DND-41 (cell line): ENCODE data around the gene GSN.

Experiments
- ATAC-seq: fragments of 200-7000 bp; cut with Tn5 transposase; 3 replicates; pipeline ENCODE4 v1.9.1; 2021; ENCODE audit warnings: low read depth; ENCODE audit not compliant: insufficient read depth
- DNase-seq: peaks from one replicate; pipeline ENCODE4 v3.0.0-alpha.2; 2020
- H2AFZ ChIP-seq: 2 replicates; pipeline ENCODE4 v1.6.0; 2012; ENCODE audit warnings: low read depth, low read length
- H3K27ac ChIP-seq: 2 replicates; pipeline ENCODE4 v1.5.1; 2012; ENCODE audit warnings: low read length, inconsistent platforms
- H3K27me3 ChIP-seq: fragments of 200-600 bp; sonication (generic); 2 replicates; pipeline ENCODE4 v1.6.0; 2012; ENCODE audit warnings: low read length, mild to moderate bottlenecking, inconsistent platforms; ENCODE audit not compliant: insufficient read depth, poor library complexity
- H3K36me3 ChIP-seq: 2 replicates; pipeline ENCODE4 v1.5.1; 2012; ENCODE audit warnings: low read length, inconsistent platforms; ENCODE audit not compliant: insufficient read depth
- H3K4me1 ChIP-seq: 2 replicates; pipeline ENCODE4 v1.5.1; 2012; ENCODE audit warnings: mild to moderate bottlenecking, low read length; ENCODE audit not compliant: insufficient read depth
- H3K4me2 ChIP-seq: 2 replicates; pipeline ENCODE4 v1.6.0; 2012; ENCODE audit warnings: mild to moderate bottlenecking, moderate library complexity, low read length, inconsistent platforms; ENCODE audit not compliant: insufficient read depth
- H3K4me3 ChIP-seq, 2 experiments: fragments of 200-600 bp in 1 of 2; shearing (Covaris generic) in 1 of 2; 2 replicates each; pipeline ENCODE4 v1.5.1; 2012 to 2016; ENCODE audit warnings: inconsistent platforms in 2 of 2, low read length in 2 of 2, mild to moderate bottlenecking in 2 of 2, low read depth in 1 of 2, moderate library complexity in 1 of 2
- H3K79me2 ChIP-seq: 2 replicates; pipeline ENCODE4 v1.6.0; 2012; ENCODE audit warnings: low read length, inconsistent platforms; ENCODE audit not compliant: insufficient read depth
- H3K9ac ChIP-seq: 2 replicates; pipeline ENCODE4 v1.6.0; 2012; ENCODE audit warnings: low read depth, mild to moderate bottlenecking, inconsistent platforms, low read length, moderate library complexity
- H3K9me3 ChIP-seq: 2 replicates; pipeline ENCODE4 v1.5.1; 2012; ENCODE audit warnings: low read length, moderate library complexity, mild to moderate bottlenecking, inconsistent platforms; ENCODE audit not compliant: insufficient read depth, severe bottlenecking
- H4K20me1 ChIP-seq: 2 replicates; pipeline ENCODE4 v1.6.0; 2012; ENCODE audit warnings: low read length; ENCODE audit not compliant: insufficient read depth
- EZH2 ChIP-seq: IDR thresholded peaks from 3 replicates; pipeline ENCODE4 v1.6.1; 2012; ENCODE audit warnings: borderline replicate concordance, low read depth, mild to moderate bottlenecking, moderate library complexity, low read length, inconsistent platforms; ENCODE audit not compliant: severe bottlenecking
- TF ChIP-seq, protein P1 (sequence below): IDR thresholded peaks from 2 replicates; pipeline ENCODE4 v1.5.1; 2012; ENCODE audit warnings: borderline replicate concordance, low read length, moderate library complexity, mild to moderate bottlenecking; ENCODE audit not compliant: poor library complexity, severe bottlenecking; ENCODE audit errors: extremely low read depth

The GSN gene

DNA sequence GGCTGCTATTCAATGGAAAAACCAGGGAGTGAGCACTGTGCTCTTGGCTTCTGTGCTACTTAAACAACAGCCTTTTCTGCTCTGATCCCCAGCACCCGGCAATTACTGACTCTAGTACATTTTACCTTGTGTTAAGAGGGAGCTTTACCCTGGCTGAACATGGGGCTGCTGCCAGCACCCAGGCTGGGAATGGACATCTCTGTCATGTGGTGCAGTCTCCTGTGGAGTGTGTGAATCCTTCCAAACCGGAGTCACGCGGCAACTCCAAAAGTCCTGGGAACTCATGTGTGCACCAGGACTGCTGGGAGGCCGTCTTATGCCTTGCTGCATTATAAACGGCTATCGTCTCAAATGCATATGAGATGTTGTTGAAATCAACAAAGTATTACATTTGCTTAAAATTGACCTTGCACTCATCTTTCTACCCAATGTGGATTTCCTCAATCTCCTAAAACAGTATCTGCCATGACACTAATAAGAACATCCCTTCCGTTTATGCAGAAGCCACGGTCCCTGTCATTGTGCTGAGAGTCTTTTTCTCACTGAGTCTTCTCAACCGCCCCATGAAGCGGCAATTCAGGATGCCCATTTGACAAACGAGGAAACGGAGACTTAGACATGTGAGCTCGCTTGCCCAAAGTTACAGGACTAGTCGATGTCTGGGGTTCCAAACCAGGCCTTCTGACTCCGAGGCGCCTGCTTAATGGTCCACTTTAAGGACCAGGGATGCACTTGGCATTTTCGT is 884 bp upstream of the GSN start:
- no peaks in the 10 kb centered on the region for H4K20me1 ChIP-seq
- H3K4me1 ChIP-seq, result no peaks in the 10 kb centered on the region
- no peaks in the 10 kb centered on the region for H3K79me2 ChIP-seq
- H3K9ac ChIP-seq, result no peak overlapping the region
- no peaks in the 10 kb centered on the region for H3K36me3 ChIP-seq
- no peak for TF ChIP-seq EZH2
- TF ChIP-seq, protein P1, sequence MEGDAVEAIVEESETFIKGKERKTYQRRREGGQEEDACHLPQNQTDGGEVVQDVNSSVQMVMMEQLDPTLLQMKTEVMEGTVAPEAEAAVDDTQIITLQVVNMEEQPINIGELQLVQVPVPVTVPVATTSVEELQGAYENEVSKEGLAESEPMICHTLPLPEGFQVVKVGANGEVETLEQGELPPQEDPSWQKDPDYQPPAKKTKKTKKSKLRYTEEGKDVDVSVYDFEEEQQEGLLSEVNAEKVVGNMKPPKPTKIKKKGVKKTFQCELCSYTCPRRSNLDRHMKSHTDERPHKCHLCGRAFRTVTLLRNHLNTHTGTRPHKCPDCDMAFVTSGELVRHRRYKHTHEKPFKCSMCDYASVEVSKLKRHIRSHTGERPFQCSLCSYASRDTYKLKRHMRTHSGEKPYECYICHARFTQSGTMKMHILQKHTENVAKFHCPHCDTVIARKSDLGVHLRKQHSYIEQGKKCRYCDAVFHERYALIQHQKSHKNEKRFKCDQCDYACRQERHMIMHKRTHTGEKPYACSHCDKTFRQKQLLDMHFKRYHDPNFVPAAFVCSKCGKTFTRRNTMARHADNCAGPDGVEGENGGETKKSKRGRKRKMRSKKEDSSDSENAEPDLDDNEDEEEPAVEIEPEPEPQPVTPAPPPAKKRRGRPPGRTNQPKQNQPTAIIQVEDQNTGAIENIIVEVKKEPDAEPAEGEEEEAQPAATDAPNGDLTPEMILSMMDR, result no peak
- H2AFZ ChIP-seq, result no peak overlapping the region
- H3K4me2 ChIP-seq, result no peak overlapping the region
- H3K4me3 ChIP-seq, result no peak overlapping the region
- peaks cover 15% of the 10 kb centered on the region for H3K27me3 ChIP-seq
- DNase-seq (no peak), ATAC-seq (no peak)
- no peak overlapping the region for H3K27ac ChIP-seq
- no peaks in the 10 kb centered on the region for H3K9me3 ChIP-seq

- no peaks in the 10 kb centered on the region for H3K4me1 ChIP-seq
- H3K9ac ChIP-seq, result no peak overlapping the region
- DNase-seq (no peak), ATAC-seq (no peak)
- no peaks in the 10 kb centered on the region for H4K20me1 ChIP-seq
- no peak overlapping the region for H3K4me3 ChIP-seq
- no peaks in the 10 kb centered on the region for H3K79me2 ChIP-seq
- H3K4me2 ChIP-seq, result no peak overlapping the region
- H3K9me3 ChIP-seq, result no peaks in the 10 kb centered on the region
- no peaks in the 10 kb centered on the region for H3K36me3 ChIP-seq
- TF ChIP-seq, protein P1, result no peak
- no peak for TF ChIP-seq EZH2
- no peak overlapping the region for H3K27ac ChIP-seq
- H3K27me3 ChIP-seq, result peaks cover 17% of the 10 kb centered on the region
- no peak overlapping the region for H2AFZ ChIP-seq
Measured at GRCh38 chr9:121268598-121268850, 562 bp downstream of the GSN start.

- TF ChIP-seq, protein P1, result no peak
- no peak for TF ChIP-seq EZH2
- H3K9ac ChIP-seq, result no peak overlapping the region
- peaks cover 17% of the 10 kb centered on the region for H3K27me3 ChIP-seq
- H3K4me1 ChIP-seq, result no peaks in the 10 kb centered on the region
- no peak overlapping the region for H3K4me2 ChIP-seq
- no peak overlapping the region for H3K27ac ChIP-seq
- H3K9me3 ChIP-seq, result no peaks in the 10 kb centered on the region
- no peaks in the 10 kb centered on the region for H4K20me1 ChIP-seq
- DNase-seq (no peak), ATAC-seq (no peak)
- no peaks in the 10 kb centered on the region for H3K79me2 ChIP-seq
- H2AFZ ChIP-seq, result no peak overlapping the region
- H3K4me3 ChIP-seq, result no peak overlapping the region
- no peaks in the 10 kb centered on the region for H3K36me3 ChIP-seq
Measured at GRCh38 chr9:121268851-121269641, 1.1 kb downstream of the GSN start.
